ENCODE measurements around the gene KCNJ18.
"Not testable (repeated sequence)": the region's sequence is repeated elsewhere in the genome, so short reads cannot be mapped to it uniquely, and the experiment has no call there.

DNA sequence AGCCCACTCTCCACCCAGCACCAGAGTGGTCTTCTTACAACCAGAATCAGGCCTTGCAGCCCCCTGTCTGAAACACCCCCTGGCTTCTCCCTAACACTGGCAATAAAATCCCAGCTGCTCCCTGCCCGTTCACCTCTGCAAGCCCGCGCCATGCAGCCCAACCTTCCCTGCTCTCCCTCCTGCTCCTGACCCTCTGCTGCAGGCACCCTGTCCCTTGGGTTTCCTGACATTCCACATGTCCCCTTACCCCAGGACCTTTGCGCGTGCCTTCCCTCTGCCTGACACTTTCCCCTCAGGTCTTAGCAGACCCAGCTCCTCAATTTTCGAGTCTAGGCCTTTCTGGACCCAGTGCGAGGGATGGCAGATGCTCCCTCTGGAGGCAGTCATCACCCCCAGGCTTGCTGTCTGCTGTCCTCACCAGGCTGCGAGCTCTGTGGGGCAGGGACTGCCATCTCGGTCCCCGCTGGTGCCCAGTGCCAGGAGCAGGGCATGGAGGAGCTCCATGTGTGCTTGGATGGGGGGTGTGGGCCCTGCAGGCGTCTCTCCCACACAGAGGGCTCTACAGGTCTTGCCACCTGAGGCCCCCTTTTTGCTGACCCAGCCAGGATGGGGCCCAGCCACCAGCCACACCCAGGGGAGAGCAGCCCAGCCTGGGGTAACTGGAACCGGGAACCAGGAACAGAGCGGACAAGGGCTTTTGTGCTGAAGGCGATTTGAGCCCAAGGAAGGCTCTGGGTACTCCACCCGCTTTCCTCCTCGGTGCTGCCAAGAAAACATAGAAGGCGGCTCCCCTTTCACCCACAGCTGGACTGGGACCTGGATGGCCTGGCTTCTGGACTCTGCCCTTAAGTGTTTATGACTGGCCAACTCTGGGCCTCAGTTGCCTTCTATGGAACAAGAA, 15.6 kb downstream of the KCNJ18 start:
- TF ChIP-seq, protein P1, sequence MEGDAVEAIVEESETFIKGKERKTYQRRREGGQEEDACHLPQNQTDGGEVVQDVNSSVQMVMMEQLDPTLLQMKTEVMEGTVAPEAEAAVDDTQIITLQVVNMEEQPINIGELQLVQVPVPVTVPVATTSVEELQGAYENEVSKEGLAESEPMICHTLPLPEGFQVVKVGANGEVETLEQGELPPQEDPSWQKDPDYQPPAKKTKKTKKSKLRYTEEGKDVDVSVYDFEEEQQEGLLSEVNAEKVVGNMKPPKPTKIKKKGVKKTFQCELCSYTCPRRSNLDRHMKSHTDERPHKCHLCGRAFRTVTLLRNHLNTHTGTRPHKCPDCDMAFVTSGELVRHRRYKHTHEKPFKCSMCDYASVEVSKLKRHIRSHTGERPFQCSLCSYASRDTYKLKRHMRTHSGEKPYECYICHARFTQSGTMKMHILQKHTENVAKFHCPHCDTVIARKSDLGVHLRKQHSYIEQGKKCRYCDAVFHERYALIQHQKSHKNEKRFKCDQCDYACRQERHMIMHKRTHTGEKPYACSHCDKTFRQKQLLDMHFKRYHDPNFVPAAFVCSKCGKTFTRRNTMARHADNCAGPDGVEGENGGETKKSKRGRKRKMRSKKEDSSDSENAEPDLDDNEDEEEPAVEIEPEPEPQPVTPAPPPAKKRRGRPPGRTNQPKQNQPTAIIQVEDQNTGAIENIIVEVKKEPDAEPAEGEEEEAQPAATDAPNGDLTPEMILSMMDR (IDR thresholded peaks at IDR 0.05): not testable (repeated sequence)
- not testable (repeated sequence) for TF ChIP-seq RAD21 (conservative IDR thresholded peaks at IDR 0.05 in 1 of 2, IDR thresholded peaks at IDR 0.05 in 1 of 2); CEBPB (IDR thresholded peaks at IDR 0.05); HDAC2 (IDR thresholded peaks at IDR 0.05); EP300 (IDR thresholded peaks at IDR 0.05); MAFK (IDR thresholded peaks at IDR 0.05; ENCODE audit: partially characterized antibody); BHLHE40 (IDR thresholded peaks at IDR 0.05; ENCODE audit: low read depth, low read length); POLR2A (IDR thresholded peaks at IDR 0.05; ENCODE audit: low read length); NR3C1 (IDR thresholded peaks at IDR 0.05); FOSL2 (IDR thresholded peaks at IDR 0.05); FOSL2 (CRISPR knock-in tag; IDR thresholded peaks at IDR 0.05); CBX2 (IDR thresholded peaks at IDR 0.05; ENCODE audit: borderline replicate concordance, low read depth); RCOR1 (IDR thresholded peaks at IDR 0.05; ENCODE audit: low read depth, low read length)
- TF ChIP-seq, protein P2, sequence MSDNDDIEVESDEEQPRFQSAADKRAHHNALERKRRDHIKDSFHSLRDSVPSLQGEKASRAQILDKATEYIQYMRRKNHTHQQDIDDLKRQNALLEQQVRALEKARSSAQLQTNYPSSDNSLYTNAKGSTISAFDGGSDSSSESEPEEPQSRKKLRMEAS (IDR thresholded peaks at IDR 0.05): not testable (repeated sequence)
- TF ChIP-seq, protein P3, sequence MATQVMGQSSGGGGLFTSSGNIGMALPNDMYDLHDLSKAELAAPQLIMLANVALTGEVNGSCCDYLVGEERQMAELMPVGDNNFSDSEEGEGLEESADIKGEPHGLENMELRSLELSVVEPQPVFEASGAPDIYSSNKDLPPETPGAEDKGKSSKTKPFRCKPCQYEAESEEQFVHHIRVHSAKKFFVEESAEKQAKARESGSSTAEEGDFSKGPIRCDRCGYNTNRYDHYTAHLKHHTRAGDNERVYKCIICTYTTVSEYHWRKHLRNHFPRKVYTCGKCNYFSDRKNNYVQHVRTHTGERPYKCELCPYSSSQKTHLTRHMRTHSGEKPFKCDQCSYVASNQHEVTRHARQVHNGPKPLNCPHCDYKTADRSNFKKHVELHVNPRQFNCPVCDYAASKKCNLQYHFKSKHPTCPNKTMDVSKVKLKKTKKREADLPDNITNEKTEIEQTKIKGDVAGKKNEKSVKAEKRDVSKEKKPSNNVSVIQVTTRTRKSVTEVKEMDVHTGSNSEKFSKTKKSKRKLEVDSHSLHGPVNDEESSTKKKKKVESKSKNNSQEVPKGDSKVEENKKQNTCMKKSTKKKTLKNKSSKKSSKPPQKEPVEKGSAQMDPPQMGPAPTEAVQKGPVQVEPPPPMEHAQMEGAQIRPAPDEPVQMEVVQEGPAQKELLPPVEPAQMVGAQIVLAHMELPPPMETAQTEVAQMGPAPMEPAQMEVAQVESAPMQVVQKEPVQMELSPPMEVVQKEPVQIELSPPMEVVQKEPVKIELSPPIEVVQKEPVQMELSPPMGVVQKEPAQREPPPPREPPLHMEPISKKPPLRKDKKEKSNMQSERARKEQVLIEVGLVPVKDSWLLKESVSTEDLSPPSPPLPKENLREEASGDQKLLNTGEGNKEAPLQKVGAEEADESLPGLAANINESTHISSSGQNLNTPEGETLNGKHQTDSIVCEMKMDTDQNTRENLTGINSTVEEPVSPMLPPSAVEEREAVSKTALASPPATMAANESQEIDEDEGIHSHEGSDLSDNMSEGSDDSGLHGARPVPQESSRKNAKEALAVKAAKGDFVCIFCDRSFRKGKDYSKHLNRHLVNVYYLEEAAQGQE (IDR thresholded peaks at IDR 0.05): not testable (repeated sequence)
